HG03378 (cell line): ENCODE measurements around the gene CCDC149.

Experiments
- ATAC-seq: cut with Tn5 transposase; IDR thresholded peaks from one replicate; pipeline ENCODE4 v1.9.1; 2021; ENCODE audit warnings: mild to moderate bottlenecking, moderate library complexity; ENCODE audit not compliant: unreplicated experiment

CCDC149 gene

GRCh38 chr4:24912252-24913118 is at the start of gene CCDC149:
Gene CCDC149 (minus strand): TSS chr4:24913042. CDS start chr4:24912864, 178 bp downstream.
- ATAC-seq = no peak

- ATAC-seq = no peak
Observed at GRCh38 chr4:24957886-24958285, 45.0 kb upstream of the CCDC149 start.

DNA sequence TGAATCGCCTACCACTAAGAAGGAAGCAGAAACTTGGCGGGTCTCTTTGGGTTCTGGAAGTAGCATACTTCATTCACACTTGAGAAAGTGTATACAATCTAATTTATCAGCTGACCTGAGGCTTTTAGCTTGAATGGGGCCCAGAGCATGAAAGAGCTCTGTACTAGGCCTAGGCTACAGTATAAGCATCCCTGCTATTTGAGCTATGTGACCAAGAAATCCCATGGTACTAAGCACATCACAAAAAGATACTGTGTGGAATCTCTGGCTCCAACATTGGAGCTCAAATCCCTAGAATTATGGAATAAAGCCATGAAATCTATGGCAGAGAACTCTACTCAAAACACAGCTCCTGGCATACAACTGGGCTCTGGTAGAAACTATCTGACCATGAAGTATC is 43.9 kb upstream of the CCDC149 start:
- ATAC-seq = no peak

DNA sequence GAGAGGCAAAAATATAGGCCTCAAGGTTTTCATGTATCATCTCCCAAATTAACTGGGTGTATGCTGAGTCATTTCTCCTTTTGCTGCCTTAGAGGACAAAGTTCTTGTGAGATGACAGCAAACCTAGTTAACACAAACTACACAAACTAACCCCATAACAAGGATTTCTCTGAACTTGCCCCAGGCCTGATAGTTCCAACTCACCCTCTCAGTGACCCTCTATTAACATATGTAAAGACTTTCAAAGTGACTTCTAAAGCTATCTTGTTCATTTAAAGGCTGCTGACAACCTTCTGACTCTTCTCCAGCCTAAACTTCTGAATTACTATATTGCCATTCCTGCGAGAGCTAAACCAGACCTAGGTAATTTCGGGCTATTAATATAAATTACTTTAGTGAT is 43.2 kb upstream of the CCDC149 start:
- ATAC-seq = no peak

GRCh38 chr4:24952667-24953066 is 39.8 kb upstream of the CCDC149 start:
- no peak for ATAC-seq

DNA sequence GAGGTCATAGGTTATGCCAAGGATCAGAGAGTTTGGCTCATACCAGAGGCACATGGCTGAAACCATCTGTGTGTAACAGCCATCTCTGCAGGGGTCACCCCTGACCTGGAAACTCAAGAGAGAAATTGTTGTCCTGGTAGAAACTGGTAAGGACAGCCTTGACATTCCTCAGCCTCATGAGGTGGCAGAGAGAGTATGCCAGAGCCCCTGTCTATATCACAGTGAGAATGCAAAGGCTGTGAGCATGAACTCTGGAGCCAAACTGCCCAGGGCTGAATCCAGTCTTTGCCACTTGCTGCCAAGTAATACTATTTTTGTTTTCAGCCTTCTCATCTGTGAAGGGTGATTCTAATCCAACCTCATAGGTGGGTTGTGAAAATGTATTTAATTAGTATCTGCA is 37.1 kb upstream of the CCDC149 start:
- no peak for ATAC-seq

- ATAC-seq = no peak
Observed at GRCh38 chr4:24937917-24938281, 25.1 kb upstream of the CCDC149 start.

DNA sequence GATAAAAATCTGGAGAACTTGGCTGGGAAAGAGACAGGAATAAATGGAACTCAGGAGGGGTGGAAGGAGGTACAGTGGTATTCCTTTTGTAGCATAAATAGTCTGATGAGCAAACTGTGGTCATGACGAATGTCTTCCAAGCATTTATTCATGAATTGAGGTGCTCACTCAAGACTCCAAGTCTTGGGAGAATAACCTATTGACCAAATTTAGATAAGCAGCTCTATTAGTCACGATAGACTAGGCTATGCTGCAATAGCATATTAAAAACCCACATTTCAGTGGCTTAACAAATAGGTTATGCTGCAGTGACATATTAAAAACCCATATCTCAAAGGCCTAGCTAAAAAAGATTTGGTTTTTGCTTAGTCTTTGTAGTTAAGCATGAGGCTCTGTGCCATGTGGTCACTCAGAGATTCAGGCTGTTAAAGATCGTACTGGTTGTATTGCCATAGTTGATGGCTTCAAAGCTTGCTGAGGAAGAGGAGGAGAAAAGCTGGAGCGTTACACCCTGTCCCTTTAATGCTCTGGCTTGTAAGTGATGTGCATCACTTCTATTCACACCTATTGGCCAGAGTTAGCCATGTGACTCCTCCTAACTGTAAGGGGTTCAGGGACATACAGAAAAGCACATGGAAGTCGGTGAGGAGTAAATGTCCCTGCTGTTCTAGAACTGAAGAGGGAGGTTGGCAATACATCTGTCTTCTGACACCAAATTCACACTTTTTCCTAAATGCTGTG is 24.5 kb upstream of the CCDC149 start:
- ATAC-seq = no peak

GRCh38 chr4:24935856-24936255 is 23.0 kb upstream of the CCDC149 start:
- no peak for ATAC-seq

- ATAC-seq = no peak
Observed at GRCh38 chr4:24934311-24934710, 21.5 kb upstream of the CCDC149 start.

DNA sequence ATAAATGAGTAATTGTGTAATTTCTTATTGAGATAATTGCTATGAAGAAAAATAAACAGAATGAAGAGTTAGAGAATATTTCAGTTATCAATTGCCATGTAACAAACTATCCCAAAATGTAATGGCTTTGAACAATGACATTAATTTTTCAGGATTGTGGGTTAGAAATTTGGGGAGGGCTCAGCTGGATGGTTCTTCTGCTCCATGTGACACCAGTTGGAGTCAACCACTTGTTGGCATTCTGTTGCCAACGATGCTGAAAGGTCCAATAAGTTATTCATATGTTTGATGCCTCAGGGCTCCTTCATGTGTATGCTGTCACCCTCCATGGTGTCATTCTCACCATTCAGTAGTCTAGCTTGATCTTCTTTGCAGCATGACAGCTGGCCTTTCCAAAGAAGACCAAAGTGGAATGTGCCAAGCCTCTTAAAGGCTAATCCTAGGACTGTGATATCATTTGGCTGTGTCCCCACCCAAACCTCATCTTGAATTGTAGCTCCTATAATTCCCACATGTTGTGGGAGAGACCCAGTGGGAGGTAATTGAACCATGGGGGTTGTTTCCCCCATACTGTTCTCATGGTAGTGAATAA is 20.9 kb upstream of the CCDC149 start:
- no peak for ATAC-seq

DNA sequence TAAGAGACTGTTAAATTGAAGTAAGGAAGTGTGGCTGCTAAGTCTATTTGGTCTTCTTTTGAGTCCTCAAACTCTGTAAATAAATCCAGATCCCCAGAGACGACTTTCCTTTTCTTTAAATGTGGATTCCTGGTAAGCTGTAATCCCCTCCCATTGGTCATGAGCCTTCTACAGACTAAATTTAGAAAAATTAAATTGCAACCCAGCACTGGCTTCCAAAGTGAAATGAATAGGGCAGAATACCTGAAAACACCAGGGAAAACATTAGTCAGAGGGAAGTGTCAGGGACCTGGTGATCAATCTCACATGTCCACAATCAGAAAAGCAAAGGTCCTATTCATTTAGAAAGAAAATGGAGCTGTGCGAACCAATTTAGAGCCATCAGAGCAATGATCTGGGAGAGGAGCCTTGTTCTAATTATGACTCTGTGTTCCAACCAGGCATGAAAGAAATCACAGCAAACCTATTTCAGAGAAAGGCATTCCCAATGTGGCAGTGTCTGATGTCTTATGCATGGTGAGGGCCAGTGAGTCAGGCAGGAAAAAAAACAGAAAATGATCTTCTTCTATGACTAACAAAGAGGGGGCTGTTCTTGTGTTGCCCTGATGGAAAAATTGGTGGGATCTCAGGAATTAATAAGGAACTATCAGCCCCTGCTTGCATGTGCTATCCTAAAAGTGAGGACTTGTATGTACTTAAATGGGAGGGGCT is 19.8 kb upstream of the CCDC149 start:
- no peak for ATAC-seq

DNA sequence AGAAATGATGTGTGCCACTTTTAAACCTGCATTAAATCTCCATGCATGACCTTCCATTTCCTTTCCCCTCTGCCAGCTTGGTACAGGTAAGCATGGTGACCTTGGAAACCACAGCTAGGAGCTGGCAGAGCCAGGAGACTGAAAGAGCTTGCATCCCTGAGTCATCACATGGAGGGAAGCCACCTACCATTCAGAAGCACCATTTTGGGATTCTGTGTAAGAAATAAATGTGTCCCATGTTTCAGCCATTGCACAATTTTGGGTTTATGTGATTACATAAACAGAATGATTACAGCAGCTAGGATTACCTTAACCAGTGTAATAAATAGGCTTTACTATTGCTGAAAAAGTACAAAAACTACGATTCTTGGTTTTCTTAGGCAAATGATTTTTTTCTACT is 17.3 kb upstream of the CCDC149 start:
- no peak for ATAC-seq

GRCh38 chr4:24928708-24929107 is 15.9 kb upstream of the CCDC149 start:
- no peak for ATAC-seq

DNA sequence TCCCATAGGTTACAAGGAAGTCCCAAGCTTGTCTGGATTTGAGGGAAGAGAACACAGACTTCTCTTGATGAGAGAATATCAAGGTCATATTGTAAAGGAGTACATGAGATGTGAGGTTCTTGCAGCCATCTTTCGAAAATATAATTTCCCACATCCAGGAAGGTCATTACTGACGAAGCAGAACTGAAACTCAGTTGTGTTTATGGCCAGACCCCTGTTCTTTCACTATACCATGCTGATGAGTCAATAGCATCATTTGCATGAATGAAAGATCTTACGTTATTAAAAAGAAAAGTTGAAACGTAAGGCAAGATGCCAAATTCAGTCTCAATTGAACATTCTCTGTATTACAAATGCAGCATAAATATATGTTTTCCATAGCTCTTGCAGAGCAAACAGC is 14.2 kb upstream of the CCDC149 start:
- no peak for ATAC-seq

GRCh38 chr4:24924309-24924781 is 11.5 kb upstream of the CCDC149 start:
- no peak for ATAC-seq

DNA sequence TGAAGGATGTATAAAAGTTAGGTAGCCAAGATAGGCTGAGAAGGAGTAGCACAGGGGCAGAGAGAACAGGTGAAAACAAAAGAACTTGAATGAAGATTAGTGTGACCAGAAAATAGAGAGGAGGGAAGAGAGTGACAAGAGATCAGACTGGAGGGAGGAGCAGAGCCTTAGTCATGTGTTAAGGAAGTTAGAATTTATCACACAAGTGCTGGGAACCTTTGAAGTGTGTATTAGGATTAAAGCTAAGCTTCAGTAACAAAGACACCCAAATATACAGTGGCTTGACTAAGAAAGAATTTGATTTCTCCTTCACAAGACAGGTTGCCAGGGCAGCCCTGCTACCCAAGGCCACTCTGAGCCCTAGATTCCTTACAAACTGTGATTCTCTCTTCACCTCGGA is 10.7 kb upstream of the CCDC149 start:
- ATAC-seq = no peak

DNA sequence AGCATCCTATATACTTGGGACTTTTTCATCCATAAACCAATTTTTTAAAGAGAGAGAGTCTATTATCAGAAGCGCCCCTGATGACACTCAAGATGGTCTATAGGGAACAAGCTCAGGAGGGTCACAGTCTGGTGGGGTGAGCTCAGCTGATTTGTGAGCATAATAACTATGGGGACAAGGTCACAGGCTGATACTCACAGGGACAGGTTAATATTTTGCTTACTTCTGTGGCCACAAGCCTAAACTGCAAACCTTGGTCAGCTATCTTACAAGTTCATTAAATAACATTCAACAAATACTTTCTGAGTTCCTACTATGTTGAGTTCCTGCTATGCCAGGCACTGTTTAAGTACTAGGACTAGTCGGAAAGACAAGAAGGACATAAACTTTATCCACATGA is 10.2 kb upstream of the CCDC149 start:
- no peak for ATAC-seq

DNA sequence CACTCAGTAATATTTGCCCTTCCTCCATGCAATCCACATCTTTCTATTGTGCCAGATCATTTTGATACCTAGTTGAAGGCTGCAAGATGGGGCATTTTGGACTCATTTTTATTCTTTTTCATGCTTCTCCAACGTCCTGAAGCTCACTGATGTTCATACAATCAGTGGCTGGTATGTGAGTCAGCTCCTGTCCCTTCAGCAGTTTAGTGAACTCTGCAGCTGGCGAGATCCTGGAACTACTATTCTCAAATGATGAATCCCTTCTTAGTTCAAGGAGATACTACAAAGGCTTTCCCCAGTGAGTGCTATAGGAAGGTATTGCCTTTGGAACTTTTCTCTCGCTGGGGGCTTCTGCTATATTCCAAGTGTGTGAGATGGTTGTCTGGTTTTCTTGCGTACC is 9.6 kb upstream of the CCDC149 start:
- no peak for ATAC-seq

DNA sequence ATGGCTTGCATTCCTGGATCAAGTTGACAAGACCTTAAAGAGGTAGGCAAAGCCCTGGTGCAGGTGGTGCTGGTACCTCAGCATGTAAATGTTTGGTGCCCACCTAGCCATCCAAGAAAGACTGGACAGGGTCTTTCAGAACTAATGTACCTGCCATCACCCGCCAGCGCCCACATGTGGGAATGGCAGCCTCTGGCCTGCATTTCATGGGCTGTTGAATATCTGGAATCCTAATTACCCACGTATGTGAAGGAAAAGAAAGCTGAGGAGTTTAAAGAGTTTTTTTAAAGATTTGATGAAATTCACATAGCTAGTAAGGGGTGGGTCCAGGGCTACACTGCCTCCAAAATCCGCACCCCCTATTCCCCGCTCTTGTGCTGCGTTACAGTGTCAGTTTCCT is 8.6 kb upstream of the CCDC149 start:
- ATAC-seq = no peak

DNA sequence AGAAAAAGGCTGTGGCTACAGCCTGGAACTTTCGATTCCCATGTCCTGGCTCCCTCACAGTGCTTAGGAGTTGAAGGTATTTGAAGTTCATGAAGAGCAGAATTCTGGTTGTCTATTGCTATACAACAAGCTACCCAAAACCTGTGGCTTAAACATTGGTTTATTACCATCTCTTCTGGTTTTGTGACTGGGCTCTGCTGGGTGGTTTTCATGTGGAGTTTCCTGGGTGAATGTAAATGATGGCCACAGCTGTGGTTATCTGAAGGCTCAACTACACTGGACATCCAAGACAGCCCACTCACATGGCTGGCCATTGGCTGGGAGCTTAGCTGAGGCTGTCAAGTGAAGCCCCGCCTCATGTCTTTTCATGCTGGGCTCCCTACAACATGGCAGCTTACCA is 7.2 kb upstream of the CCDC149 start:
- ATAC-seq = no peak
